ENCODE results near the gene SYNCRIP. TPM values are rescaled to one million over a fixed set of nuclear protein-coding genes. Genes with fewer than 3 reads are reported as not detected.

SYNCRIP gene
- polyA plus RNA-seq, 1 experiment = 40.4 TPM

DNA sequence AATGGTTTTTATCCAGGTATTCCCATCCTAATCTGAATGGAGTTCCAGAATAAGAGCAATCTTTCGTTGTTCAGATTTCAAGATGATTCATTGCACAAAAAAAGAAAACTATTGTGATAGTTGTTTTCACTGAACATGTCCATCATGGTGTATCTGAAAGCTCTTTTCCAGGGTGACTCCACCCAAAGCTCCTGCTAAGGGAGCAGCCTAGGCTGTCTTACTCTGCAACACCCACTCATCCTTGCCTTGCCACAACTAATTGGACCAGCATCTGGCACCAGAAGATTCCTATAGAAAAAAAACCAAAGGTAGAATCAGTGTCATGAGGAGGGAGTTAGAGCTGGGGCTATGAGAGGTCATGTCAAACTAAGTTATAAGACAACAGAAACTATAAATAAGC is 7.9 kb upstream of the SYNCRIP start:
- H3K9me3 ChIP-seq (ENCODE audit: control insufficient read depth, insufficient read depth, low read length) = peaks cover 6% of the 10 kb centered on the region; the same call in 1 of the 2 replicates
- H3K4me3 ChIP-seq (ENCODE audit: low read depth, low read length) = no peak overlapping the region
- ChIA-PET POLR2A (interaction anchor here (1.0 kb wide), 1 partner anchor 28 kb away, joined by 5 read pairs; no protein-coding TSS in a partner anchor), CTCF (no interaction called here)
- no peak overlapping the region for H3K27ac ChIP-seq (ENCODE audit: low read depth, low read length)
- no peak for DNase-seq (ENCODE audit: low read depth, low spot score)
- TF ChIP-seq, protein P1, sequence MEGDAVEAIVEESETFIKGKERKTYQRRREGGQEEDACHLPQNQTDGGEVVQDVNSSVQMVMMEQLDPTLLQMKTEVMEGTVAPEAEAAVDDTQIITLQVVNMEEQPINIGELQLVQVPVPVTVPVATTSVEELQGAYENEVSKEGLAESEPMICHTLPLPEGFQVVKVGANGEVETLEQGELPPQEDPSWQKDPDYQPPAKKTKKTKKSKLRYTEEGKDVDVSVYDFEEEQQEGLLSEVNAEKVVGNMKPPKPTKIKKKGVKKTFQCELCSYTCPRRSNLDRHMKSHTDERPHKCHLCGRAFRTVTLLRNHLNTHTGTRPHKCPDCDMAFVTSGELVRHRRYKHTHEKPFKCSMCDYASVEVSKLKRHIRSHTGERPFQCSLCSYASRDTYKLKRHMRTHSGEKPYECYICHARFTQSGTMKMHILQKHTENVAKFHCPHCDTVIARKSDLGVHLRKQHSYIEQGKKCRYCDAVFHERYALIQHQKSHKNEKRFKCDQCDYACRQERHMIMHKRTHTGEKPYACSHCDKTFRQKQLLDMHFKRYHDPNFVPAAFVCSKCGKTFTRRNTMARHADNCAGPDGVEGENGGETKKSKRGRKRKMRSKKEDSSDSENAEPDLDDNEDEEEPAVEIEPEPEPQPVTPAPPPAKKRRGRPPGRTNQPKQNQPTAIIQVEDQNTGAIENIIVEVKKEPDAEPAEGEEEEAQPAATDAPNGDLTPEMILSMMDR (IDR thresholded peaks at IDR 0.05; ENCODE audit: low read depth, low read length) = no peak
- no peaks in the 10 kb centered on the region for H3K27me3 ChIP-seq (ENCODE audit: control insufficient read depth, insufficient read depth, low read length)

DNA sequence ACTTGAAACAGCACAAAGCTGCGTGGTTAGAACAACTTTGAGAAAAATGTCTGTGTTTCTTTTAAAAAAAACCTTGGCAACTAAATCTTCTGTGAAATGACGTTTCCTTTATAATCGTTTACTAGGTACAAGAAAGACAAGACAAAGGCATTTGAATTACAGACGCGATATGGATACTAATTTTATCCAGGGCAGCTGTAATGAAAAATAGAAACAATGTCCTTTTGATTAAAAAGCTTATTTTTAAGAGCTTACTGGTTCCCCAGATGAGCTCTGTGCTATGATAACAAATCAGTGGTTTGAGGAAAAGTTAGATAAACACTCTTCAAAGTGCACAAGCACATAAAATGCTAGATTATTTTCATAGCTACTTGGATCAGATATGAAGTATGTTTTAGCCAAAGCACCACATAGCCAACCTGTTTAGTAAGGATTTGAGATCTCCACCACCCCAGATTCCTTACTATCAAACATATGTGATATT is 1.6 kb upstream of the SYNCRIP start:
- H3K27ac ChIP-seq (ENCODE audit: low read depth, low read length) = peak overlapping the region; percentile 100
- peaks cover 6% of the 10 kb centered on the region; the same call in 1 of the 2 replicates for H3K9me3 ChIP-seq (ENCODE audit: control insufficient read depth, insufficient read depth, low read length)
- H3K27me3 ChIP-seq (ENCODE audit: control insufficient read depth, insufficient read depth, low read length) = no peaks in the 10 kb centered on the region
- H3K4me3 ChIP-seq (ENCODE audit: low read depth, low read length) = peak overlapping the region; percentile 69
- TF ChIP-seq, protein P1 (IDR thresholded peaks at IDR 0.05; ENCODE audit: low read depth, low read length) = no peak
- no peak for DNase-seq (ENCODE audit: low read depth, low spot score)
- ChIA-PET CTCF (interaction anchor here (0.8 to 1.2 kb wide), 2 partner anchors 31 to 34 kb away, joined by 3 to 6 read pairs; no protein-coding TSS in a partner anchor), POLR2A (interaction anchor here (0.6 to 9.2 kb wide), 9 partner anchors 8 to 69 kb away, joined by 3 to 582 read pairs (median 6); no protein-coding TSS in a partner anchor)

DNA sequence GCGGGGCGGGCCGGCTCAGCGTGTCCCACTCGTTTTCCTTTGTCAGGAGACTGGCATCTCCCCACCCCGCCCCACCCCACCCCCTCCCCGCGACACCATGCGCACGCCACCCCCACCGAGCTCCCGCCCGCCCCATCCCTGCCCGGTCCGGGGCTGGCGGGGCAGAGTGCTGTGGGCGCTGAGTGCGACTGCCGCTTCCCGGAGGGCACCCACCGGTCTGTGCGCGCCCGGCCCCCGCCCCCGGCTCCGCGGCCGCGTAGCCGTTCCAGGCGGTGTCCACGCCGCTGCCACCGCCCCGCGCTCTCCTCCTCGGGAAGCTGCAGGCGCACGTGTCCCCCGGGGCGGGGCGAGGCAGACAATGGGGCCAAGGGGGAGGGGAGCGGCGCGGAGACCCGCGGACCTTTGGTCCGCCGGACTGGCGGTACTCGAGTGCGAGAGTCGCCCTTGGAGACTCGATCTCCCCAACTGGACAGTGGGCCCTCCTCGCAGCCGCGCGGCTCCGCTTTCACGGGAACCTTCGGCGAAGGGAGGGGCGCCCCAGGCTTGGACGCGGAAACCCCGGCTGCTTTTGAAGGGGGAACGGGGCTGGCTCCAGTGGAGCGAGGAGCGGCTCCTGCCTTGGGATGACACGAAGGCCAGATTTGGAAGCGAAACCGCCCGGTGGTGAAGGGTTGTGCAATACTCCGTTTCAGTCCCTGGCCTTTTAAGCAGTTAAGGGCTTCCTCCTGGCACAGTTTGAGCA is 1.0 kb upstream of the SYNCRIP start:
- TF ChIP-seq, protein P1 (IDR thresholded peaks at IDR 0.05; ENCODE audit: low read depth, low read length) = no peak

DNA sequence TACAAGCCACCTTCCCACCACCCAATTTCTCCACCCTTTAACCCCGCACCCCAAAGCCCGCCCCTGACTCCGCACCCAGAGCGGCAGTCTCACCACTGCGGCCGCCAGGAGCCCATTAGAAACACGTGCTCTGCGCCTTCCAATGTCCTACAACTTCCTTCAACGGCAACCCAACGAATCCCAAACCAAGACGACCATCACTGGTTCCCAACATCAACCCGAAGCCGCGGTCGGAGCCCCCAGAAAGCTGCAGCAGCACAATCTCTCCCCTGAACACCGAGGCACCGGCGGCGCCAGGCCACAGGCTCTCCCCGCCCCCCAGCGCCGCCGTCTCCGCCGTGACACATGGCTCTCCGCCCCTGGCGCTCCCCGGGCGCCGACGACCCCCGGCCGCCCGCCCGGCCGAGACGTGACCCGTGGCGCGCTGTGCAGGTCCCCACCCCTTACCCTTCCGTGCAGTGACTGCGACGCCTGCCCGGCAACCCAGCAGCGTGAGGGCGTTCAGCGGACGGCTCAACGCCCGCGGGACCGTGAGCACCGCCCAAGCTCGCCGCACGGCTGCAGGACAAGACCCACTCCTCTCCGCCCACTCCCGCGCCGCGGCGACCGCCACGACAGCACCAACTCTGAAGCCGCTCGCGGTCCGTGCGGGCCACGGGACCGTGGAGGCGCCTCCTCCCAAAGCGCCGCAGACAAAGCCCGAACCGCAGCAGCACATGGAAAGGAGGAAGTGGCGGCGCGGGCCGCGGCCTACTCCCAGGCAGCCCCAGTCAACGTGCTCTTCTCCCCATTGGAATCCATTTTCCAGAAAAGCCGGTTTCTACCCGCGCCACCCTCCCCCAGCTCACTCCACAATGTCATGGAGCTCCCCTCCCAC is 551 bp downstream of the SYNCRIP start:
- H3K4me3 ChIP-seq (ENCODE audit: low read depth, low read length) = peak overlapping the region; percentile 99
- DNase-seq (ENCODE audit: low read depth, low spot score) = no peak
- CTCF ChIA-PET = no interaction called here
- POLR2A ChIA-PET = interaction anchor here (0.5 to 9.2 kb wide), 19 partner anchors 10 to 564 kb away, joined by 3 to 582 read pairs (median 8); partner anchors contain the start of genes NT5E and SNX14
- H3K27ac ChIP-seq (ENCODE audit: low read depth, low read length) = peak overlapping the region; percentile 100
- H3K27me3 ChIP-seq (ENCODE audit: control insufficient read depth, insufficient read depth, low read length) = no peaks in the 10 kb centered on the region
- TF ChIP-seq, protein P1 (IDR thresholded peaks at IDR 0.05; ENCODE audit: low read depth, low read length) = no peak
- peaks cover 6% of the 10 kb centered on the region; the same call in 1 of the 2 replicates for H3K9me3 ChIP-seq (ENCODE audit: control insufficient read depth, insufficient read depth, low read length)

More for the DNA sequence above, 1.0 kb upstream of the SYNCRIP start:
- peak; percentile 87 for DNase-seq (ENCODE audit: low read depth, low spot score)
- Histone ChIP-seq H3K9me3 (ENCODE audit: control insufficient read depth, insufficient read depth, low read length) (peaks cover 6% of the 10 kb centered on the region; the same call in 1 of the 2 replicates), H3K27me3 (ENCODE audit: control insufficient read depth, insufficient read depth, low read length) (no peaks in the 10 kb centered on the region), H3K27ac (ENCODE audit: low read depth, low read length) (peak overlapping the region; percentile 100), H3K4me3 (ENCODE audit: low read depth, low read length) (peak overlapping the region; percentile 69)
- ChIA-PET POLR2A (interaction anchor here (0.6 to 9.2 kb wide), 18 partner anchors 9 to 289 kb away, joined by 3 to 582 read pairs (median 6); partner anchors contain the start of gene SNX14), CTCF (interaction anchor here (1.2 kb wide), 1 partner anchor 34 kb away, joined by 6 read pairs; no protein-coding TSS in a partner anchor)
